HepG2 (cell line): ENCODE results near the gene CCDC142. TPM values are rescaled to one million over a fixed set of nuclear protein-coding genes. Genes with fewer than 3 reads are reported as not detected.

Experiments used
- CENPX ChIP-seq: sonication (generic); formaldehyde crosslinking; IDR thresholded peaks from 2 replicates; pipeline ENCODE4 v1.9.0; 2021; ENCODE audit warnings: mild to moderate bottlenecking, missing genetic modification reagents, moderate library complexity
- DNMT3B ChIP-seq: conservative IDR thresholded peaks from 2 replicates; pipeline ENCODE4 v1.6.1; 2016; ENCODE audit warnings: missing biosample characterization, control low read depth
- FLYWCH1 ChIP-seq: sonication (generic); formaldehyde crosslinking; IDR thresholded peaks from 2 replicates; pipeline ENCODE4 v1.8.1; 2023; ENCODE audit warnings: mild to moderate bottlenecking, missing genetic modification reagents
- JUN ChIP-seq: sonication (generic); formaldehyde crosslinking; IDR thresholded peaks from 2 replicates; pipeline ENCODE4 v1.4.0; 2020; ENCODE audit warnings: mild to moderate bottlenecking, missing genetic modification reagents
- MED13 ChIP-seq: sonication (generic); formaldehyde crosslinking; IDR thresholded peaks from 2 replicates; pipeline ENCODE4 v1.5.0; 2020; ENCODE audit warnings: missing genetic modification reagents
- NONO ChIP-seq, 2 experiments: fragments of 450-650 bp in 1 of 2; sonication (generic) in 1 of 2; formaldehyde crosslinking in 1 of 2; IDR thresholded peaks in 1 of 2; conservative IDR thresholded peaks in 1 of 2; 2 replicates each; pipeline versions ENCODE4 v1.6.1 to v1.8.0; 2017 to 2022; ENCODE audit warnings: mild to moderate bottlenecking in 1 of 2, missing genetic modification reagents in 1 of 2, moderate library complexity in 1 of 2
- SP1 ChIP-seq, 2 experiments: fragments of 450-650 bp in 1 of 2; sonication (generic) in 1 of 2; formaldehyde crosslinking in 1 of 2; IDR thresholded peaks; 2 replicates each; pipeline versions ENCODE4 v1.4.0 to v1.6.1; 2016 to 2020; ENCODE audit warnings: missing genetic modification reagents in 1 of 2
- SYNCRIP ChIP-seq: fragments of 200-400 bp; formaldehyde crosslinking; IDR thresholded peaks from 2 replicates; pipeline ENCODE4 v1.6.1; 2018; ENCODE audit warnings: mild to moderate bottlenecking, low read depth, low read length; ENCODE audit not compliant: insufficient read depth
- TRIM24 ChIP-seq: sonication (generic); formaldehyde crosslinking; IDR thresholded peaks from 2 replicates; pipeline ENCODE4 v1.8.0; 2022; ENCODE audit warnings: mild to moderate bottlenecking, missing genetic modification reagents
- ZNF256 ChIP-seq: sonication (generic); formaldehyde crosslinking; conservative IDR thresholded peaks from 2 replicates; pipeline ENCODE4 v1.4.0; 2020; ENCODE audit warnings: missing genetic modification reagents
- polyA plus RNA-seq, 8 experiments: library from polyadenylated mRNA; depleted of rRNA in 3 of 8; stranded (reverse) in 7 of 8; unstranded in 1 of 8; fragments of >200 nt; fragmentation: Illumina TruSeq in 4 of 8; extraction: Trizol in 4 of 8; gene quantifications; 2 replicates each; pipeline versions ENCODE4 v1.2.1 to v1.2.3, GENCODE V29; 2011 to 2016; ENCODE audit warnings: low read depth in 4 of 8, missing spikeins in 1 of 8, mixed read lengths in 1 of 8; ENCODE audit not compliant: insufficient read depth in 1 of 8
- total RNA-seq, 5 experiments: library from RNA; depleted of rRNA; stranded (reverse); fragments of >200 nt; fragmentation: Illumina TruSeq; extraction: Trizol; gene quantifications; 2 replicates each; pipeline ENCODE4 v1.2.3, GENCODE V29; 2016; ENCODE audit warnings: low read depth in 1 of 5
- TF ChIP-seq, protein P1 (sequence below): conservative IDR thresholded peaks from 2 replicates; pipeline ENCODE4 v1.6.1; 2018; ENCODE audit warnings: missing genetic modification reagents
- TF ChIP-seq, protein P2 (sequence below): sonication (generic); formaldehyde crosslinking; IDR thresholded peaks from 2 replicates; pipeline ENCODE4 v1.5.0; 2020; ENCODE audit warnings: mild to moderate bottlenecking, missing genetic modification reagents, moderate library complexity
- TF ChIP-seq, protein P3 (sequence below): sonication (generic); formaldehyde crosslinking; conservative IDR thresholded peaks from 2 replicates; pipeline ENCODE4 v1.4.0; 2020; ENCODE audit warnings: missing genetic modification reagents
- TF ChIP-seq, protein P4 (sequence below): sonication (generic); formaldehyde crosslinking; IDR thresholded peaks from 2 replicates; pipeline ENCODE4 v1.5.0; 2020; ENCODE audit warnings: missing genetic modification reagents, mild to moderate bottlenecking, borderline replicate concordance
- TF ChIP-seq, protein P5 (sequence below): sonication (generic); formaldehyde crosslinking; IDR thresholded peaks from 2 replicates; pipeline ENCODE4 v1.4.0; 2020; ENCODE audit warnings: missing genetic modification reagents

Gene CCDC142
- total and polyA plus RNA-seq, 2 of the 13 experiments (the other 11 are each of a cell fraction or from before 2014, with no cell fraction given) = 14.7 to 30.4 TPM

DNA sequence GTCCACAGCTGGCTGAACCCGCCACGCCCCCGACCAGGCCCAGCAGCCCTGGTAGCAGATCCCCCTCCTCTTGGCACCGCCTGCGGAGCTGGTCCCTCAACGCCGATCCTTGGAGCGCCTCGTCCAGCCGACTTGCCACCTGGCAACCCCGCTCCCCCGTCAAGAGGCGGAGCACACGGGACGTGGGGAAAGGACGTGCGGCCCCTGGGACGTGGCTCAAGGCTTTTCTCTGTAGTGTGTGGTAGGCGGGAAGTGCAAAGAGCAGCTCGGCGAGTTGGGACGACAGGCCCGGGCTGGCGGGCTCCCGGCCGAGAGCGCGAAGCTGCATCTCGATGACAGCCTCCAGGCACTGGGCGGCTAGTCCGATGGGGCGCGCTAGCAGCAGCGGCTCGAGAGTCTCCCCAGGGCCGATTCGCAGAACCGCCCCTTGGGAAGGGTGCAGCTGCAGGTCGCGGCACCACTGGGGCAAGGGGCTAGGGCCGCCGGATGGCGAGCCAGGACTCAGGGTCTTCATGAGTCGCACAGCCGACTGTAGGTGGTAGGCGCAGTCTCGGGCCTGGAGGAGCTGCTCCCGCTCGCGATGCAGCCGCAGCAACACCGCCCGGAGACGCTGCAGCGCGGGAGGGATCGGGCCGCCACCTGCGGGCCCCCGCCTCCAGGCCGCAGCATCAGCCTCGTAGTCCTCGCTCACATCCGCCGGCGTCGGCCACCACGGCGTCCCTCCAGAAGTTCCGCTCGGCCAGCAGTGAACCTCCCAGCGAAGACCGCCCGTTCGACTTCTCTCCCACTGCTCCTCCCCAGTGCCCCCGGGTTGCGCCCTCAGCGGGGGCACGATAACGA is 617 bp downstream of the CCDC142 start (continued):
- TF ChIP-seq, protein P1, sequence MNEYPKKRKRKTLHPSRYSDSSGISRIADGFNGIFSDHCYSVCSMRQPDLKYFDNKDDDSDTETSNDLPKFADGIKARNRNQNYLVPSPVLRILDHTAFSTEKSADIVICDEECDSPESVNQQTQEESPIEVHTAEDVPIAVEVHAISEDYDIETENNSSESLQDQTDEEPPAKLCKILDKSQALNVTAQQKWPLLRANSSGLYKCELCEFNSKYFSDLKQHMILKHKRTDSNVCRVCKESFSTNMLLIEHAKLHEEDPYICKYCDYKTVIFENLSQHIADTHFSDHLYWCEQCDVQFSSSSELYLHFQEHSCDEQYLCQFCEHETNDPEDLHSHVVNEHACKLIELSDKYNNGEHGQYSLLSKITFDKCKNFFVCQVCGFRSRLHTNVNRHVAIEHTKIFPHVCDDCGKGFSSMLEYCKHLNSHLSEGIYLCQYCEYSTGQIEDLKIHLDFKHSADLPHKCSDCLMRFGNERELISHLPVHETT (CRISPR knock-in tag) = no peak
- no peak; the same call in 1 of the 2 replicates for TF ChIP-seq JUN (CRISPR knock-in tag)
- no peak for TF ChIP-seq TRIM24 (CRISPR knock-in tag)
- 0 out of 2 replicates have a peak, but pooled peaks have one; percentile 21 for TF ChIP-seq MED13 (CRISPR knock-in tag)
- TF ChIP-seq, protein P2, sequence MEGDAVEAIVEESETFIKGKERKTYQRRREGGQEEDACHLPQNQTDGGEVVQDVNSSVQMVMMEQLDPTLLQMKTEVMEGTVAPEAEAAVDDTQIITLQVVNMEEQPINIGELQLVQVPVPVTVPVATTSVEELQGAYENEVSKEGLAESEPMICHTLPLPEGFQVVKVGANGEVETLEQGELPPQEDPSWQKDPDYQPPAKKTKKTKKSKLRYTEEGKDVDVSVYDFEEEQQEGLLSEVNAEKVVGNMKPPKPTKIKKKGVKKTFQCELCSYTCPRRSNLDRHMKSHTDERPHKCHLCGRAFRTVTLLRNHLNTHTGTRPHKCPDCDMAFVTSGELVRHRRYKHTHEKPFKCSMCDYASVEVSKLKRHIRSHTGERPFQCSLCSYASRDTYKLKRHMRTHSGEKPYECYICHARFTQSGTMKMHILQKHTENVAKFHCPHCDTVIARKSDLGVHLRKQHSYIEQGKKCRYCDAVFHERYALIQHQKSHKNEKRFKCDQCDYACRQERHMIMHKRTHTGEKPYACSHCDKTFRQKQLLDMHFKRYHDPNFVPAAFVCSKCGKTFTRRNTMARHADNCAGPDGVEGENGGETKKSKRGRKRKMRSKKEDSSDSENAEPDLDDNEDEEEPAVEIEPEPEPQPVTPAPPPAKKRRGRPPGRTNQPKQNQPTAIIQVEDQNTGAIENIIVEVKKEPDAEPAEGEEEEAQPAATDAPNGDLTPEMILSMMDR = peak; percentile 31; the same call in 1 of the 2 replicates
- TF ChIP-seq SP1 (IDR thresholded peaks at IDR 0.05) = no peak
- no peak for TF ChIP-seq SP1 (CRISPR knock-in tag; IDR thresholded peaks at IDR 0.05)
- TF ChIP-seq, protein P3, sequence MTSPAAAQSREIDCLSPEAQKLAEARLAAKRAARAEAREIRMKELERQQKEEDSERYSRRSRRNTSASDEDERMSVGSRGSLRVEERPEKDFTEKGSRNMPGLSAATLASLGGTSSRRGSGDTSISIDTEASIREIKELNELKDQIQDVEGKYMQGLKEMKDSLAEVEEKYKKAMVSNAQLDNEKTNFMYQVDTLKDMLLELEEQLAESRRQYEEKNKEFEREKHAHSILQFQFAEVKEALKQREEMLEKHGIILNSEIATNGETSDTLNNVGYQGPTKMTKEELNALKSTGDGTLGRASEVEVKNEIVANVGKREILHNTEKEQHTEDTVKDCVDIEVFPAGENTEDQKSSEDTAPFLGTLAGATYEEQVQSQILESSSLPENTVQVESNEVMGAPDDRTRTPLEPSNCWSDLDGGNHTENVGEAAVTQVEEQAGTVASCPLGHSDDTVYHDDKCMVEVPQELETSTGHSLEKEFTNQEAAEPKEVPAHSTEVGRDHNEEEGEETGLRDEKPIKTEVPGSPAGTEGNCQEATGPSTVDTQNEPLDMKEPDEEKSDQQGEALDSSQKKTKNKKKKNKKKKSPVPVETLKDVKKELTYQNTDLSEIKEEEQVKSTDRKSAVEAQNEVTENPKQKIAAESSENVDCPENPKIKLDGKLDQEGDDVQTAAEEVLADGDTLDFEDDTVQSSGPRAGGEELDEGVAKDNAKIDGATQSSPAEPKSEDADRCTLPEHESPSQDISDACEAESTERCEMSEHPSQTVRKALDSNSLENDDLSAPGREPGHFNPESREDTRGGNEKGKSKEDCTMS (CRISPR knock-in tag) = no peak
- TF ChIP-seq NONO (IDR thresholded peaks at IDR 0.05) = no peak
- TF ChIP-seq NONO (CRISPR knock-in tag; conservative IDR thresholded peaks at IDR 0.05) = no peak
- TF ChIP-seq FLYWCH1 (CRISPR knock-in tag) = no peak; the same call in 1 of the 2 replicates
- TF ChIP-seq SYNCRIP = no peak
- TF ChIP-seq, protein P4, sequence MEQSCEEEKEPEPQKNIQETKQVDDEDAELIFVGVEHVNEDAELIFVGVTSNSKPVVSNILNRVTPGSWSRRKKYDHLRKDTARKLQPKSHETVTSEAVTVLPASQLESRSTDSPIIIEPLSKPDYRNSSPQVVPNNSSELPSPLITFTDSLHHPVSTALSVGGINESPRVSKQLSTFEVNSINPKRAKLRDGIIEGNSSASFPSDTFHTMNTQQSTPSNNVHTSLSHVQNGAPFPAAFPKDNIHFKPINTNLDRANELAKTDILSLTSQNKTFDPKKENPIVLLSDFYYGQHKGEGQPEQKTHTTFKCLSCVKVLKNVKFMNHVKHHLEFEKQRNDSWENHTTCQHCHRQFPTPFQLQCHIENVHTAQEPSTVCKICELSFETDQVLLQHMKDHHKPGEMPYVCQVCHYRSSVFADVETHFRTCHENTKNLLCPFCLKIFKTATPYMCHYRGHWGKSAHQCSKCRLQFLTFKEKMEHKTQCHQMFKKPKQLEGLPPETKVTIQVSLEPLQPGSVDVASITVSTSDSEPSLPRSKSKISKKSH (CRISPR knock-in tag) = no peak
- TF ChIP-seq ZNF256 (CRISPR knock-in tag) = peak; percentile 75; the same call in 1 of the 2 replicates
- TF ChIP-seq, protein P5, sequence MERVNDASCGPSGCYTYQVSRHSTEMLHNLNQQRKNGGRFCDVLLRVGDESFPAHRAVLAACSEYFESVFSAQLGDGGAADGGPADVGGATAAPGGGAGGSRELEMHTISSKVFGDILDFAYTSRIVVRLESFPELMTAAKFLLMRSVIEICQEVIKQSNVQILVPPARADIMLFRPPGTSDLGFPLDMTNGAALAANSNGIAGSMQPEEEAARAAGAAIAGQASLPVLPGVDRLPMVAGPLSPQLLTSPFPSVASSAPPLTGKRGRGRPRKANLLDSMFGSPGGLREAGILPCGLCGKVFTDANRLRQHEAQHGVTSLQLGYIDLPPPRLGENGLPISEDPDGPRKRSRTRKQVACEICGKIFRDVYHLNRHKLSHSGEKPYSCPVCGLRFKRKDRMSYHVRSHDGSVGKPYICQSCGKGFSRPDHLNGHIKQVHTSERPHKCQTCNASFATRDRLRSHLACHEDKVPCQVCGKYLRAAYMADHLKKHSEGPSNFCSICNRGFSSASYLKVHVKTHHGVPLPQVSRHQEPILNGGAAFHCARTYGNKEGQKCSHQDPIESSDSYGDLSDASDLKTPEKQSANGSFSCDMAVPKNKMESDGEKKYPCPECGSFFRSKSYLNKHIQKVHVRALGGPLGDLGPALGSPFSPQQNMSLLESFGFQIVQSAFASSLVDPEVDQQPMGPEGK (CRISPR knock-in tag) = peak; percentile 84; the same call in 1 of the 2 replicates
- no peak for TF ChIP-seq DNMT3B
- TF ChIP-seq CENPX (CRISPR knock-in tag) = no peak
